HG02973 (cell line): Measurements from ENCODE around the gene PSME1.

ENCODE experiments used
- ATAC-seq: cut with Tn5 transposase; IDR thresholded peaks from one replicate; pipeline ENCODE4 v1.9.1; 2021; ENCODE audit warnings: moderate library complexity; ENCODE audit not compliant: unreplicated experiment

Gene PSME1

GRCh38 chr14:24167469-24168114, 31.6 kb downstream of the PSME1 start:
- ATAC-seq, result no peak

- peak; percentile 60 for ATAC-seq
Observed at GRCh38 chr14:24171422-24172260, 35.6 kb downstream of the PSME1 start, which contains the start of gene REC8. TSS of gene REC8 (plus strand) at chr14:24172080. CDS start at chr14:24172553, 473 bp downstream.

GRCh38 chr14:24172261-24172860, 36.4 kb downstream of the PSME1 start:
- no peak for ATAC-seq

- no peak for ATAC-seq
Observed at GRCh38 chr14:24172871-24173281, 36.9 kb downstream of the PSME1 start.

GRCh38 chr14:24176599-24176998, 40.6 kb downstream of the PSME1 start:
- no peak for ATAC-seq

GRCh38 chr14:24177041-24177825, 41.2 kb downstream of the PSME1 start:
- no peak for ATAC-seq

GRCh38 chr14:24177891-24178290, 41.9 kb downstream of the PSME1 start:
- ATAC-seq, result no peak

GRCh38 chr14:24178399-24179178, 42.6 kb downstream of the PSME1 start:
- ATAC-seq, result no peak

- ATAC-seq, result no peak
Observed at GRCh38 chr14:24179294-24179960, 43.4 kb downstream of the PSME1 start.

GRCh38 chr14:24179961-24180796, 44.2 kb downstream of the PSME1 start:
- ATAC-seq, result no peak

GRCh38 chr14:24181371-24182077, 45.5 kb downstream of the PSME1 start:
- no peak for ATAC-seq

GRCh38 chr14:24182110-24182882, 46.3 kb downstream of the PSME1 start:
- ATAC-seq, result no peak

- ATAC-seq, result no peak
Observed at GRCh38 chr14:24183014-24183481, 47.1 kb downstream of the PSME1 start.

GRCh38 chr14:24184104-24184970, 48.3 kb downstream of the PSME1 start:
- ATAC-seq, result no peak

GRCh38 chr14:24185026-24185425, 49.0 kb downstream of the PSME1 start:
- no peak for ATAC-seq

GRCh38 chr14:24185741-24186140, 49.7 kb downstream of the PSME1 start:
- no peak for ATAC-seq
